Endothelial cell of umbilical vein (primary cell): ENCODE measurements around the gene BORCS5. TPM values are rescaled to one million over a fixed set of nuclear protein-coding genes. Genes with fewer than 3 reads are reported as not detected.
A peak's percentile ranks its signal among the peaks of the same experiment; 100 is the strongest.

Source experiments
- BruUV-seq: library from RNA; stranded (reverse); fragments of 400-500 nt; replicated peaks from 2 replicates; lab custom pipeline; 2021; lab: Mats Ljungman, UMichigan
- CTCF ChIA-PET: fragments of 300-600, 350-600 bp; sonication (Branson Sonifier 250); formaldehyde crosslinking; loops from one replicate; lab custom pipeline; 2021; ENCODE audit warnings: antibody characterized with exemption, inconsistent platforms; lab: Charles Lee
- POLR2A ChIA-PET: fragments of 300-600, 350-600 bp; sonication (Branson Sonifier 250); formaldehyde crosslinking; loops from one replicate; lab custom pipeline; 2021; ENCODE audit warnings: antibody characterized with exemption, inconsistent platforms; lab: Charles Lee
- DNase-seq: peaks from one replicate; pipeline ENCODE4 v3.0.0-alpha.2; 2011; ENCODE audit warnings: low read depth, low spot score
- FAIRE-seq: peaks from 2 replicates; lab custom pipeline; 2011; peaks lifted over from hg19 to GRCh38; lab: Jason Lieb, UNC
- H2AFZ ChIP-seq: 2 replicates; pipeline ENCODE4 v1.6.0; 2012; ENCODE audit warnings: low read depth, low read length, control low read depth, inconsistent platforms
- H3K27ac ChIP-seq: 2 replicates; pipeline ENCODE4 v1.5.1; 2011; ENCODE audit warnings: low read depth, mild to moderate bottlenecking, control low read depth, low read length, moderate library complexity; ENCODE audit not compliant: insufficient read depth
- H3K27me3 ChIP-seq, 2 experiments: 2 replicates each; pipeline versions ENCODE4 v1.6.0 to v1.6.1; 2011; ENCODE audit warnings: low read length in 2 of 2, mixed read lengths in 1 of 2; ENCODE audit not compliant: control insufficient read depth in 2 of 2, insufficient read depth in 2 of 2
- H3K36me3 ChIP-seq, 2 experiments: 2 replicates in 1 of 2; 3 replicates in 1 of 2; pipeline ENCODE4 v1.5.1; 2011; ENCODE audit warnings: low read length in 2 of 2, mild to moderate bottlenecking in 1 of 2, moderate library complexity in 1 of 2; ENCODE audit not compliant: control insufficient read depth in 2 of 2, insufficient read depth in 2 of 2; ENCODE audit errors: extremely low read depth in 1 of 2
- H3K4me1 ChIP-seq: 3 replicates; pipeline ENCODE4 v1.5.1; 2011; ENCODE audit warnings: mild to moderate bottlenecking, low read length; ENCODE audit not compliant: control insufficient read depth, insufficient read depth; ENCODE audit errors: extremely low read depth
- H3K4me2 ChIP-seq: 2 replicates; pipeline ENCODE4 v1.6.1; 2011; ENCODE audit warnings: low read length, control low read depth, mixed read lengths; ENCODE audit not compliant: insufficient read depth
- H3K4me3 ChIP-seq, 3 experiments: fragments of 200-600 bp in 1 of 3; sonication (generic), shearing (Covaris generic) in 1 of 3; replicated peaks in 1 of 3; 2 replicates each; pipeline ENCODE4 v1.5.1; 2011 to 2016; ENCODE audit warnings: control low read depth in 3 of 3, low read length in 3 of 3, mild to moderate bottlenecking in 2 of 3, inconsistent platforms in 1 of 3, low read depth in 1 of 3, moderate library complexity in 1 of 3; ENCODE audit not compliant: insufficient read depth in 1 of 3
- H3K79me2 ChIP-seq: 2 replicates; pipeline ENCODE4 v1.6.0; 2012; ENCODE audit warnings: low read length, inconsistent platforms; ENCODE audit not compliant: control insufficient read depth, insufficient read depth
- H3K9ac ChIP-seq: replicated peaks from 2 replicates; pipeline ENCODE3; 2011; ENCODE audit warnings: low read length, control low read depth; ENCODE audit not compliant: insufficient read depth; ENCODE audit errors: extremely low read depth
- H3K9me1 ChIP-seq: replicated peaks from 3 replicates; pipeline ENCODE4 v1.6.0; 2011; ENCODE audit warnings: mild to moderate bottlenecking, low read length; ENCODE audit not compliant: control insufficient read depth, insufficient read depth; ENCODE audit errors: extremely low read depth
- H3K9me3 ChIP-seq: replicated peaks from 2 replicates; pipeline ENCODE4 v1.5.1; 2012; ENCODE audit warnings: low read length, inconsistent platforms; ENCODE audit not compliant: control insufficient read depth, insufficient read depth
- H4K20me1 ChIP-seq: replicated peaks from 2 replicates; pipeline ENCODE3; 2011; ENCODE audit warnings: mild to moderate bottlenecking, low read length; ENCODE audit not compliant: control insufficient read depth, insufficient read depth; ENCODE audit errors: extremely low read depth
- CTCF ChIP-seq, 2 donors: IDR thresholded peaks; 1 replicate in 1 of 2; 2 replicates in 1 of 2; pipeline ENCODE4 v1.5.1; 2011; ENCODE audit warnings: low read length in 2 of 2, mild to moderate bottlenecking in 2 of 2, moderate library complexity in 2 of 2, control low read depth in 1 of 2, inconsistent platforms in 1 of 2, low read depth in 1 of 2; ENCODE audit not compliant: insufficient read depth in 1 of 2; ENCODE audit errors: extremely low read depth in 1 of 2
- EZH2 ChIP-seq: IDR thresholded peaks from 2 replicates; pipeline ENCODE4 v1.6.1; 2012; ENCODE audit warnings: borderline replicate concordance, low read depth, mild to moderate bottlenecking, moderate library complexity, low read length, inconsistent platforms; ENCODE audit not compliant: severe bottlenecking
- FOS ChIP-seq: IDR thresholded peaks from 2 replicates; pipeline ENCODE4 v1.6.1; 2011; ENCODE audit warnings: mild to moderate bottlenecking, low read length, moderate library complexity, borderline replicate concordance; ENCODE audit not compliant: insufficient read depth
- GATA2 ChIP-seq: IDR thresholded peaks from 2 replicates; pipeline ENCODE4 v1.7.0; 2011; ENCODE audit warnings: low read depth, mild to moderate bottlenecking, moderate library complexity, mixed read lengths, low read length; ENCODE audit not compliant: insufficient read length, insufficient read depth
- JUN ChIP-seq: IDR thresholded peaks from 2 replicates; pipeline ENCODE4 v1.6.1; 2011; ENCODE audit warnings: borderline replicate concordance, low read depth; ENCODE audit not compliant: insufficient read length, insufficient read depth
- MAX ChIP-seq: IDR thresholded peaks from 2 replicates; pipeline ENCODE4 v1.6.1; 2011; ENCODE audit not compliant: insufficient read depth, insufficient read length
- MYC ChIP-seq: IDR thresholded peaks from one replicate; pipeline ENCODE4 v1.6.1; 2011; ENCODE audit warnings: mild to moderate bottlenecking, low read depth, low read length
- POLR2A ChIP-seq: IDR thresholded peaks from 2 replicates; pipeline ENCODE4 v1.6.1; 2012; ENCODE audit warnings: low read depth, mild to moderate bottlenecking, control low read depth, low read length
- POLR2AphosphoS5 ChIP-seq: IDR thresholded peaks from 2 replicates; pipeline ENCODE4 v1.6.1; 2012; ENCODE audit warnings: low read depth, mild to moderate bottlenecking, control low read depth, low read length, moderate library complexity; ENCODE audit not compliant: insufficient read depth
- dilution Hi-C: fragments of 300-500 bp; cut with MboI; formaldehyde crosslinking; loops from one replicate; pipeline ENCODE4 v1.15.0; 2019; ENCODE audit warnings: low sequenced_read_pairs; ENCODE audit not compliant: extremely low pct_ligation_motif_present
- intact Hi-C: fragments of 100-400 bp; cut with micrococcal nuclease; formaldehyde crosslinking; loops from one replicate; pipeline ENCODE4 v1.10.0; 2022
- polyA plus RNA-seq, 4 experiments: library from polyadenylated mRNA; depleted of rRNA in 3 of 4; stranded (reverse) in 3 of 4; unstranded in 1 of 4; fragments of >200 nt; gene quantifications; 2 replicates each; pipeline versions ENCODE4 v1.2.1 to v1.2.3, GENCODE V29; 2011 to 2012; ENCODE audit warnings: missing spikeins in 1 of 4
- total RNA-seq: library from RNA; stranded (reverse); gene quantifications from 2 replicates; pipeline ENCODE4 v1.2.3, GENCODE V29; 2021

BORCS5 gene
- total and polyA plus RNA-seq, 2 donors (not counting 3 experiments of a cell fraction or from before 2014, with no cell fraction given), result 8.3 to 10.5 TPM

- dilution Hi-C loops (no loop called here), intact Hi-C loops (loop anchor here (1.0 to 2.0 kb wide), 2 partner anchors 41 to 119 kb away; partner anchors contain the start of gene DUSP16)
- Histone ChIP-seq H4K20me1 (no peaks in the 10 kb centered on the region), H2AFZ (no peak overlapping the region), H3K4me3 (no peak overlapping the region), H3K4me2 (peak overlapping the region; percentile 32), H3K27ac (peak overlapping the region; percentile 83), H3K9me1 (no peaks in the 10 kb centered on the region), H3K9ac (peak overlapping the region; percentile 36), H3K9me3 (no peaks in the 10 kb centered on the region), H3K4me1 (peaks cover 54% of the 10 kb centered on the region), H3K27me3 (no peaks in the 10 kb centered on the region), H3K79me2 (peaks cover 1% of the 10 kb centered on the region), H3K36me3 (no peaks in the 10 kb centered on the region)
- ChIA-PET CTCF (interaction anchor here (0.8 to 1.1 kb wide), 3 partner anchors 45 to 533 kb away, joined by 3 to 6 read pairs (median 3); no protein-coding TSS in a partner anchor), POLR2A (interaction anchor here (0.6 kb wide), 1 partner anchor 12 kb away, joined by 4 read pairs; no protein-coding TSS in a partner anchor)
- BruUV-seq, result no TSS peak
- DNase-seq (peak; percentile 85), FAIRE-seq (peak; percentile 85)
- no peak for TF ChIP-seq GATA2
- TF ChIP-seq CTCF (IDR thresholded peaks at IDR 0.05; ENCODE audit: extremely low read depth in 1 of 2, insufficient read depth in 1 of 2, low read depth in 1 of 2, low read length in 2 of 2), result no peak
- no peak for TF ChIP-seq FOS
- TF ChIP-seq POLR2AphosphoS5, result no peak
- no peak for TF ChIP-seq JUN
- no peak for TF ChIP-seq EZH2
- TF ChIP-seq MAX, result no peak
- no peak for TF ChIP-seq MYC
- TF ChIP-seq POLR2A, result no peak
Observed at GRCh38 chr12:12443431-12443878, 86.6 kb downstream of the BORCS5 start.
